Stimulated activated CD8-positive, alpha-beta memory T cell treated with anti-CD3 and anti-CD28 coated beads, Interleukin-15, amount 100 ng/mL, for 24 hours (primary cell): ENCODE measurements around the gene AP2M1.
"Not testable (repeated sequence)": the region's sequence is repeated elsewhere in the genome, so short reads cannot be mapped to it uniquely, and the experiment has no call there.

Source experiments
- DNase-seq: peaks from one replicate; pipeline ENCODE4 v3.0.0-alpha.2; 2020; ENCODE audit warnings: low read depth

AP2M1 gene

GRCh38 chr3:184174646-184175492 is at the start of gene AP2M1:
TSS of gene AP2M1 (plus strand) at chr3:184174855. CDS start at chr3:184176994, 2,139 bp downstream.
- peak; percentile 92 for DNase-seq

DNA sequence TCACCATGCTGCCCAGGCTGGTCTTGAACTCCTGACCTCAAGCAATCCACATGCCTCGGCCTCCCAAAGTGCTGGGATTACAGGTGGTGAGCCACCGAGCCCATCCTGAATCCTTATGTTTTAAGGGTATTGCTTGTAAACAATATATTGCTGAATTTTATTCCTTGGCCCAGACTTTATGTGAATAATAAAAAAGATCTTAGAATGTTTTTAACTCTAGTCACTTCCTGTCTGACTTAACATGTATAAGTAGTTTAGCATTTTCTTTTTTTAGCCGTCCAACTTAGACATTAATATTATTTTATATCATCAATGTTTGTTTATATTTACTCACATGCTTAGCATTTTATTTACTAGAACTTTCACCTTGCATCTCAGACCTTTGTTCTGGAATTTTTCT is 48.6 kb upstream of the AP2M1 start:
- no peak for DNase-seq

GRCh38 chr3:184129012-184129411 is 45.6 kb upstream of the AP2M1 start:
- DNase-seq = no peak

DNA sequence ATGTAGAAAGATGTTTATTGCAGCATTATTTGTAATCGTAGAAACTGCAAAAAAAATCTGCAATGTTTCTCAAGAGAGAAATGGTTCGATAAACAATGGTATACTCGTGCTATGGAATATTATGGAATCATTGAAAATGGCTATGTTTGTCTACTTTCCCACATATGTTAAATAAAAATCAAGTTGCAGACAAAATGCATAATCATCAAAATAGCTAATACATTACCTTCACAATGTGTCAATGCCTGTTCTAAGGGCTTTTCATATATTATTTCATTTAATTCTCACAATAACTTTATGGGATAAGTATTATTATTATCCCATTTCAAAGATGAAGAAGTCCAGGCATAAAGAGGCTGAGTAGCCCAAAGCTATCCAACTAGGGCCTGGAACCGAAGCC is 41.7 kb upstream of the AP2M1 start:
- DNase-seq = no peak

DNA sequence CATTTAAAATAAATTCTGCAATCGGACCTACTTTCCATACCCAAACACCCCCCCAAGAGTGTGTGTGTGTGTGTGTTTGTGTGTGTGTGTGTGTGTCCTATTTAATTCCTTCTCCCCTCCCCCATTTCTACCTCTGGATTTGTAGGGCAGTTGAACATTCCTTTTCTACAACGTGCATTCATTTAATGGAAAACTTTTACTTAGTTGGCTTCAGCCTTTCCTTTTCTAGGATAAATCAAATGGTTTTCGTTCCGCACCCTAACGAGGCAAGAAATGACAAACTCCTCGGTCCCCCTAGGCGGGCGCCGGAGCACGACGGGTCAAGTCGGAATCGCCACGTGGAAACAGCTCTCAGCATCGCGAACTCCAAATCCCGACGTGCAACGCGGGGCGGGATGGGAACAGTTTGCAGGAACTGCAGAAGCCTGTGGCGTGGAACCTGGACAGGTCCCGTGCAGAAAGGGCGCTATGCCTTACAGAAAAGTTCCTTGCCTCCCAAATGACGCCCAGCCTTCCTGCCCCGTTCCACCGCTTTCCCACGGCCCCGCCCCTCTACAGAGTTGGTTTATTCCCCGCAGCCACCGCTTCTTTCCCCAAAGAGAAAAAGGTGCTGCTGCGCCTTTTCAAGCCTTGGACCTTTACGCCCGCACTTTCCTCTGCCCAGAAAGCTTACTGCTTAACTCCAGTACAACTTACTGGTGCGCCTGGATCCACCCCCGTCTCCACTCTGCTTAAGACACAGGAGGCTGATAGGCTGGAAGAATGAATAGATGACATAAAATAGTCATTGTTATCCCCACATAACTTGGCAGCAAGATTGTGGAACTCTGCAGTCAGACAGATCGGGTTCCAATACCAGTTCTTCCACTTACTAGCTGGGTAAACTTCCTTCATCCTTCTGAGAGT is 40.6 kb upstream of the AP2M1 start:
- no peak for DNase-seq

GRCh38 chr3:184134746-184135148 is 39.9 kb upstream of the AP2M1 start:
- DNase-seq = no peak

GRCh38 chr3:184135149-184135910 is 39.3 kb upstream of the AP2M1 start, which contains the start of gene EIF2B5:
TSS of gene EIF2B5 (plus strand) at chr3:184135358. CDS start at chr3:184135386, 28 bp downstream.
- peak; percentile 61 for DNase-seq

- DNase-seq = no peak
Measured at GRCh38 chr3:184135911-184136260, 38.8 kb upstream of the AP2M1 start.

GRCh38 chr3:184140436-184140835 is 34.2 kb upstream of the AP2M1 start:
- DNase-seq = no peak

DNA sequence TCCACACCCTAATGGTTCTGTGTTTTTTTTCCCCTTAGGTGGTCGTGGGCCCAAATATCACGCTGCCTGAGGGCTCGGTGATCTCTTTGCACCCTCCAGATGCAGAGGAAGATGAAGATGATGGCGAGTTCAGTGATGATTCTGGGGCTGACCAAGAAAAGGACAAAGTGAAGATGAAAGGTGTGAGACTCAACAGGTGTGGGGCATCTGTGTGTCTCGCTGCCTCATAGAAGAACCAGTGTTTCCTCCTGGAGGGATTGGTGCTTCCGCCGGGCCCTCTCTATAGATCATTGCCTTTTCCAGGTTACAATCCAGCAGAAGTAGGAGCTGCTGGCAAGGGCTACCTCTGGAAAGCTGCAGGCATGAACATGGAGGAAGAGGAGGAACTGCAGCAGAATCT is 32.5 kb upstream of the AP2M1 start:
- DNase-seq = no peak

DNA sequence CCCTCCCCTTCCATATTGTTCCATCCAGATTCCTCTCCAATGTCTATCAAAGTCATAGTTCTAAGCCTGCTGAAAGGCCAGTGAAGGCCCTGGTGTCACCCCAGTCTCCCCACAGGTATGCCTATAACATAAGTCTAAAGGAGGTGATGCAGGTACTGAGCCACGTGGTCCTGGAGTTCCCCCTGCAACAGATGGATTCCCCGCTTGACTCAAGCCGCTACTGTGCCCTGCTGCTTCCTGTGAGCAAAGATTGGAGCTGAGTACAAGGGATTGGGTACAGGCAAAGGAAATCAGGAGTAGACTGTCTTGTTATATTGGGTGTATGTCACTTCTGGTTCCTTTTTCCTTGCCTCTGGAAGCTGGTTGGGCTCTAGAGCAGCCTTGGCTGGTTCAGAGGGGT is 31.3 kb upstream of the AP2M1 start:
- no peak for DNase-seq

- DNase-seq = no peak
Measured at GRCh38 chr3:184144505-184144904, 30.1 kb upstream of the AP2M1 start.

GRCh38 chr3:184145111-184145524 is 29.5 kb upstream of the AP2M1 start:
- DNase-seq = no peak

GRCh38 chr3:184145751-184146270 is 28.8 kb upstream of the AP2M1 start:
- DNase-seq = no peak

DNA sequence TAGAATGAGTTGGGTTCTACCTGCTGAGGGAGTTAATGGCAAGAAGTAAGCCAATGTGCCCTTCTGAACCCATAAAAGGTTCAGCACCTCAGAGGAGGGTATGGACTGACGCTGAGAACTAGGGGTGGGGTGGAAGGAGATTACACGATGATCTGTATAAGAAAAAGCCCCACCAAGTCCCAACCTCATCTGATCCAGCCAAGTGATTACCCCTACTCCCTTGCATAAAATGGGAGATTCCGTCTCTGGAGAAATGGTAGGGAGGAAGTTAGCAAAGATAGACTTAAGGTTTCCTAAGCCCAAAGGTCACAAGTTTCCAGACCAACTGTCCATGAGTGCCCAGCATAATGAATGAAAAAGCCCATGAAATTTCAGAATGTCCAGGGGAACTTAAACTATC is 26.6 kb upstream of the AP2M1 start:
- no peak for DNase-seq

GRCh38 chr3:184149123-184149522 is 25.5 kb upstream of the AP2M1 start:
- no peak for DNase-seq

- not testable (repeated sequence) for DNase-seq
Measured at GRCh38 chr3:184149770-184150169, 24.9 kb upstream of the AP2M1 start.

GRCh38 chr3:184154885-184155643 is 19.6 kb upstream of the AP2M1 start, which contains the start of gene DVL3:
TSS of gene DVL3 (plus strand) at chr3:184155377. CDS start at chr3:184155636, 259 bp downstream.
- peak; percentile 15 for DNase-seq

DNA sequence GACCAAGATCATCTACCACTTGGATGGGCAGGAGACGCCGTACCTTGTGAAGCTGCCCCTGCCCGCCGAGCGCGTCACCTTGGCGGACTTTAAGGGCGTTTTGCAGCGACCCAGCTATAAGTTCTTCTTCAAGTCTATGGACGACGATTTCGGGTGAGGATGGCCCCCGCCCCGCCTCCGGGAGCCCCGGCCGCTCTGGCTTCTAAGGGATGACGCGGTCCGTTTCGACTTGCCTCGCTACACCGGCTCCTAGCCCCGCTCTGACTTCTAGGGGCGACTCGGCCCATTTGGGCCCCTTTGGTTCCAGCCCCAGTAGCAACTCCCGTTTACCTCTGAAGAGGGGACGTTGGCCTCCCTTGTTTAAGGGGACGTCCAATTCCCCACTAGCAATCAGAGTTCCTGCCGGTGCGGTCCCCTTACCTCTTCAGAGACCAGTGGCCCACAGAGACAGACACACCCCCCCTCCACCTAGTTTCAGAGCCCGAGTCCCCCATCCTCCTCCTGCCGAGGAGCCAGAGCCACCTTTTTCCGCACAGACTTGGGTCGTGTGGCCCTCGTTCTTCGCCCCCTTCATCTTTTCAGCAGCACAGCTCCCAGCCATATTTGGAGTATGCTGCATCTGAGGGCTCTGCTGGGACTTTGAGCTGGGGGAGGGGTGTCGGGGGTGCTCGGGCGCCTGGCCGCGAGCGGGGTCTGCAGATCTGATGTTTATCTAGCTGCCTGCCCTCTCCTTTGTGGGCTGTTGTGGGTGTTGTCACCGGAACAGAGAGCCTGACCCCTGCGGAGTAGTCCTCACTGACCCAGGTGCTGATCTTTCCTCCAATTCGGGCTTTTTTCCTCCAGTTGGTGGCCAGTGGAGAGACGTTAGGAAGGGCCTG is 18.8 kb upstream of the AP2M1 start:
- DNase-seq = peak; percentile 16

- no peak for DNase-seq
Measured at GRCh38 chr3:184156522-184156955, 18.1 kb upstream of the AP2M1 start.
